Dermis blood vessel endothelial cell (primary cell): ENCODE results near the gene TAP1. TPM values are rescaled to one million over a fixed set of nuclear protein-coding genes. Genes with fewer than 3 reads are reported as not detected.

Source experiments
- DNase-seq: peaks from one replicate; pipeline ENCODE4 v3.0.0; 2010
- total RNA-seq: library from RNA; depleted of rRNA; stranded (reverse); fragments of >200 nt; gene quantifications from 2 replicates; pipeline ENCODE4 v1.2.3, GENCODE V29; 2014

Gene TAP1
- total RNA-seq, 1 donor from 2014 or later, result 93.4 TPM

DNA sequence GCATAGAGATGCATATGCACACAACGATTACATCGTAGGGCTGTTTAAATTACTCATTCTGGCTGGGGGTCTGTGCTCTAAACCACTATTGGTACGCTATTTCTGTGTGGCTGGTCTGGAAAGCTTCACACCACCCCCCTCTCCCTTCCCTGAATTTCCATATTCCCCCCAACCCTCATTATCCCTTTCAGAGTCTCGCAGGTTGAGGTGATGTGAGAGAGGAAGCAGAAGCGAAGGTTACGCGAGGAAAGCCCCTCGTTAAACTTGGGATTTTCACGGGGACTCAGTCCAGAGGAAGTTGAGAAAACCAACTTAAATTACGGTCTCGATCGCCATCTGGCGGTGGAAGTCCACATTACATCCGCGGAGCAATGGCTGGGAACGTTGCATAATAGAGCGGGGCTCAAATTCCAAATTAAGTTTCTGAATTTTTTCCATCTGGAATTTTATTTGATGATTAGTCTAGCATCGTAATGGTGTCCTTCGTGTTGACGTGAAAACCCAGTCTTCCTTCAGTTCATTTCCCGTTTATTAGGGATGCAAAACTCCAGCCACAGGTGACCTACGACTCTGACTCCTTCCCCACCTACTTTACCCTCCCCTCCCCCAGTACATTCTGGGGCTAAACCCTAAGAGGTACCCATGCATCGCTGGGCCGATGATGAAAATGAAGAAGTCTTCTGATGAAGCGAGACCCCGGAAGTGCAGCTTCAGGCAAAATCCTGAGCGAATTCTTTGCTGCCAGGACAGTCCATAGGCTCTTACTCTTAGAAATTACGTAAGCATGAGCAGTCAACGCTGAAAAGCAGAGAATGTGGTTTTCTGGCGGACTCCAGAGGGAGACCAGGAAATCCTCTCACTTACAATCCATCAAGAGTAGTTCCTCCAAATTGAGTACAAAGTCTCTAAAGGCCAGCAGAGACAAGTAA, 56.4 kb downstream of the TAP1 start:
- DNase-seq, result peak; percentile 74

Other genes starting within 250 kb of the TAP1 start
- not detected in 2 replicates for gene HLA-DQA1, start 216.3 kb downstream of the TAP1 start, total RNA-seq
- gene HLA-DQB1, start 187.0 kb downstream of the TAP1 start, total RNA-seq, result not detected in 2 replicates
- gene HLA-DQA2, start 112.3 kb downstream of the TAP1 start, total RNA-seq, result not detected in 2 replicates
- not detected in 2 replicates for gene HLA-DQB2, start 90.2 kb downstream of the TAP1 start, total RNA-seq
- gene HLA-DOB, start 36.7 kb downstream of the TAP1 start, total RNA-seq, result not detected in 2 replicates
- 22.8 and 39.0 TPM in 2 replicates for gene TAP2, start 15.0 kb downstream of the TAP1 start, total RNA-seq
- 73.5 and 86.4 TPM in 2 replicates for gene PSMB8, start 9.7 kb downstream of the TAP1 start, total RNA-seq
- 29.1 and 68.9 TPM in 2 replicates for gene PSMB9, start 488 bp upstream of the TAP1 start, total RNA-seq
- gene HLA-DMB, start 87.3 kb upstream of the TAP1 start, total RNA-seq, result 1.0 and 2.9 TPM in 2 replicates
- 1.2 and 1.7 TPM in 2 replicates for gene HLA-DMA, start 99.4 kb upstream of the TAP1 start, total RNA-seq
- gene BRD2, start 114.9 kb upstream of the TAP1 start, total RNA-seq, result 60.2 and 86.7 TPM in 2 replicates
- gene HLA-DOA, start 155.9 kb upstream of the TAP1 start, total RNA-seq, result not detected in 2 replicates
- gene HLA-DPA1, start 219.9 kb upstream of the TAP1 start, total RNA-seq, result 0.34 and 17.4 TPM in 2 replicates
- 1.4 and 22.4 TPM in 2 replicates for gene HLA-DPB1, start 222.3 kb upstream of the TAP1 start, total RNA-seq